ENCODE data around the gene CCDC188. TPM values are rescaled to one million over a fixed set of nuclear protein-coding genes. Genes with fewer than 3 reads are reported as not detected.

Gene CCDC188
- total and polyA plus RNA-seq, 10 of the 15 experiments (the other 5 are each of a cell fraction or from before 2014, with no cell fraction given), result not detected

DNA sequence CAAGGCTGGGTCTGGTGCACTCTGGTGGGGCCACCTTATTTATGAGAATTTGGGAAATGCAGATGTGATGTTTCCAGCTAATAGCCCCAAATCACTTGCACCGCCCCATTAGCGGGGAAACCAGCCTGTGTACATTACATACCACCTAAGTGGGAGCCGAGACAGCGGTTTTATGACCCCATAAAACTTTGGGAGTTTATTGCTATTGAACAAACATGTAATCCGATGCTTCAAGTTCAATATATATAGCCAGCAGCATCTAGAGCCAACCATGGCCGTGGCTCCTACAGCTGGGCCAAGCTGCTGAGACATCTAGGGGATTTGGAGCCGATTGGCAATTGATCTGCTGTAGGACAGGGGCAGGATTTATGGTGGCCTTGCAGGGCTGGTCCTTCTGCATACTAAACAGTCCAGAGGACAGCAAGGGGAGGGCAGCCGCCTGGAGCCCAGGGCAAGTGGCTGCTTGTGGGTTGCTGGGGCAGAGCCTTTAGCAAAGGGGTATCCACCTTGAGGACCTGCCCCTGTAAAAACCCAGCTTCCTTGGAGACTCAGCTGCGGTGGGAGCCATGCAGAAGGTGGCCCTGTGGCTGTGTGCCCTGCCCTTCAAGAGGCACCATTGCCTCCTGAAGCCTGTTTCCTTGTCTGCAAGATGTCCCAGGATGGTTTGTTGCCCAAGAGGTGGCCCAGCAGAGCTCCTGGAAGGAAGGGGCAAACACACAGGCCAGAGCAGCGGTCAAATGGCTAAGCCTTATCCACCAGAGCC lies 47.9 kb upstream of the CCDC188 start:
- FAIRE-seq (no peak), DNase-seq (ENCODE audit: low read depth, low spot score) (no peak), ATAC-seq (no peak)
- peaks cover 0 to 2% of the 10 kb centered on the region in 2 experiments; a peak in 3 of 4 replicates for H3K27me3 ChIP-seq (replicated peaks in 1 of 2; ENCODE audit: control insufficient read depth in 2 of 2, insufficient read depth in 2 of 2, low read length in 1 of 2)
- RAD21 ChIA-PET (ENCODE audit: unreplicated experiment), result no interaction called here
- no peaks in the 10 kb centered on the region for H4K20me1 ChIP-seq (ENCODE audit: control insufficient read depth, insufficient read depth)
- intact Hi-C loops (cut with micrococcal nuclease; ENCODE audit: unreplicated experiment) (no loop called here), in situ Hi-C loops (cut with MboI) (no loop called here)
- no peaks in the 10 kb centered on the region for H3K4me1 ChIP-seq (ENCODE audit: control insufficient read depth, insufficient read depth, low read length)
- no peaks in the 10 kb centered on the region for H3K36me3 ChIP-seq (ENCODE audit: control insufficient read depth in 2 of 2, insufficient read depth in 2 of 2, low read length in 1 of 2)
- no TSS peak for BruUV-seq (replicated peaks)
- CTCF ChIA-PET, result no interaction called here
- no peaks in the 10 kb centered on the region for H3K9me3 ChIP-seq (replicated peaks; ENCODE audit: control insufficient read depth, insufficient read depth, low read length)
- SMC1A ChIA-PET (ENCODE audit: uncharacterized antibody, unreplicated experiment), result no interaction called here
- POLR2A ChIA-PET, result no interaction called here
- TF ChIP-seq, protein P1, sequence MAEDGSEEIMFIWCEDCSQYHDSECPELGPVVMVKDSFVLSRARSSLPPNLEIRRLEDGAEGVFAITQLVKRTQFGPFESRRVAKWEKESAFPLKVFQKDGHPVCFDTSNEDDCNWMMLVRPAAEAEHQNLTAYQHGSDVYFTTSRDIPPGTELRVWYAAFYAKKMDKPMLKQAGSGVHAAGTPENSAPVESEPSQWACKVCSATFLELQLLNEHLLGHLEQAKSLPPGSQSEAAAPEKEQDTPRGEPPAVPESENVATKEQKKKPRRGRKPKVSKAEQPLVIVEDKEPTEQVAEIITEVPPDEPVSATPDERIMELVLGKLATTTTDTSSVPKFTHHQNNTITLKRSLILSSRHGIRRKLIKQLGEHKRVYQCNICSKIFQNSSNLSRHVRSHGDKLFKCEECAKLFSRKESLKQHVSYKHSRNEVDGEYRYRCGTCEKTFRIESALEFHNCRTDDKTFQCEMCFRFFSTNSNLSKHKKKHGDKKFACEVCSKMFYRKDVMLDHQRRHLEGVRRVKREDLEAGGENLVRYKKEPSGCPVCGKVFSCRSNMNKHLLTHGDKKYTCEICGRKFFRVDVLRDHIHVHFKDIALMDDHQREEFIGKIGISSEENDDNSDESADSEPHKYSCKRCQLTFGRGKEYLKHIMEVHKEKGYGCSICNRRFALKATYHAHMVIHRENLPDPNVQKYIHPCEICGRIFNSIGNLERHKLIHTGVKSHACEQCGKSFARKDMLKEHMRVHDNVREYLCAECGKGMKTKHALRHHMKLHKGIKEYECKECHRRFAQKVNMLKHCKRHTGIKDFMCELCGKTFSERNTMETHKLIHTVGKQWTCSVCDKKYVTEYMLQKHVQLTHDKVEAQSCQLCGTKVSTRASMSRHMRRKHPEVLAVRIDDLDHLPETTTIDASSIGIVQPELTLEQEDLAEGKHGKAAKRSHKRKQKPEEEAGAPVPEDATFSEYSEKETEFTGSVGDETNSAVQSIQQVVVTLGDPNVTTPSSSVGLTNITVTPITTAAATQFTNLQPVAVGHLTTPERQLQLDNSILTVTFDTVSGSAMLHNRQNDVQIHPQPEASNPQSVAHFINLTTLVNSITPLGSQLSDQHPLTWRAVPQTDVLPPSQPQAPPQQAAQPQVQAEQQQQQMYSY (CRISPR knock-in tag; IDR thresholded peaks at IDR 0.05), result no peak
- no peak for TF ChIP-seq ATF7 (IDR thresholded peaks at IDR 0.05; ENCODE audit: low read depth)
- TF ChIP-seq, protein P2, sequence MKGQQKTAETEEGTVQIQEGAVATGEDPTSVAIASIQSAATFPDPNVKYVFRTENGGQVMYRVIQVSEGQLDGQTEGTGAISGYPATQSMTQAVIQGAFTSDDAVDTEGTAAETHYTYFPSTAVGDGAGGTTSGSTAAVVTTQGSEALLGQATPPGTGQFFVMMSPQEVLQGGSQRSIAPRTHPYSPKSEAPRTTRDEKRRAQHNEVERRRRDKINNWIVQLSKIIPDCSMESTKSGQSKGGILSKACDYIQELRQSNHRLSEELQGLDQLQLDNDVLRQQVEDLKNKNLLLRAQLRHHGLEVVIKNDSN (IDR thresholded peaks at IDR 0.05; ENCODE audit: borderline replicate concordance, extremely low read length, insufficient read depth, low read depth, low read length), result no peak
- TF ChIP-seq, protein P3, sequence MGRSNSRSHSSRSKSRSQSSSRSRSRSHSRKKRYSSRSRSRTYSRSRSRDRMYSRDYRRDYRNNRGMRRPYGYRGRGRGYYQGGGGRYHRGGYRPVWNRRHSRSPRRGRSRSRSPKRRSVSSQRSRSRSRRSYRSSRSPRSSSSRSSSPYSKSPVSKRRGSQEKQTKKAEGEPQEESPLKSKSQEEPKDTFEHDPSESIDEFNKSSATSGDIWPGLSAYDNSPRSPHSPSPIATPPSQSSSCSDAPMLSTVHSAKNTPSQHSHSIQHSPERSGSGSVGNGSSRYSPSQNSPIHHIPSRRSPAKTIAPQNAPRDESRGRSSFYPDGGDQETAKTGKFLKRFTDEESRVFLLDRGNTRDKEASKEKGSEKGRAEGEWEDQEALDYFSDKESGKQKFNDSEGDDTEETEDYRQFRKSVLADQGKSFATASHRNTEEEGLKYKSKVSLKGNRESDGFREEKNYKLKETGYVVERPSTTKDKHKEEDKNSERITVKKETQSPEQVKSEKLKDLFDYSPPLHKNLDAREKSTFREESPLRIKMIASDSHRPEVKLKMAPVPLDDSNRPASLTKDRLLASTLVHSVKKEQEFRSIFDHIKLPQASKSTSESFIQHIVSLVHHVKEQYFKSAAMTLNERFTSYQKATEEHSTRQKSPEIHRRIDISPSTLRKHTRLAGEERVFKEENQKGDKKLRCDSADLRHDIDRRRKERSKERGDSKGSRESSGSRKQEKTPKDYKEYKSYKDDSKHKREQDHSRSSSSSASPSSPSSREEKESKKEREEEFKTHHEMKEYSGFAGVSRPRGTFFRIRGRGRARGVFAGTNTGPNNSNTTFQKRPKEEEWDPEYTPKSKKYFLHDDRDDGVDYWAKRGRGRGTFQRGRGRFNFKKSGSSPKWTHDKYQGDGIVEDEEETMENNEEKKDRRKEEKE (IDR thresholded peaks at IDR 0.05), result no peak
- TF ChIP-seq PAX8 (IDR thresholded peaks at IDR 0.05), result no peak
- TF ChIP-seq MXI1 (IDR thresholded peaks at IDR 0.05; ENCODE audit: low read depth, low read length), result no peak
- no peak for TF ChIP-seq IKZF1 (conservative IDR thresholded peaks at IDR 0.05)
- TF ChIP-seq, protein P4, sequence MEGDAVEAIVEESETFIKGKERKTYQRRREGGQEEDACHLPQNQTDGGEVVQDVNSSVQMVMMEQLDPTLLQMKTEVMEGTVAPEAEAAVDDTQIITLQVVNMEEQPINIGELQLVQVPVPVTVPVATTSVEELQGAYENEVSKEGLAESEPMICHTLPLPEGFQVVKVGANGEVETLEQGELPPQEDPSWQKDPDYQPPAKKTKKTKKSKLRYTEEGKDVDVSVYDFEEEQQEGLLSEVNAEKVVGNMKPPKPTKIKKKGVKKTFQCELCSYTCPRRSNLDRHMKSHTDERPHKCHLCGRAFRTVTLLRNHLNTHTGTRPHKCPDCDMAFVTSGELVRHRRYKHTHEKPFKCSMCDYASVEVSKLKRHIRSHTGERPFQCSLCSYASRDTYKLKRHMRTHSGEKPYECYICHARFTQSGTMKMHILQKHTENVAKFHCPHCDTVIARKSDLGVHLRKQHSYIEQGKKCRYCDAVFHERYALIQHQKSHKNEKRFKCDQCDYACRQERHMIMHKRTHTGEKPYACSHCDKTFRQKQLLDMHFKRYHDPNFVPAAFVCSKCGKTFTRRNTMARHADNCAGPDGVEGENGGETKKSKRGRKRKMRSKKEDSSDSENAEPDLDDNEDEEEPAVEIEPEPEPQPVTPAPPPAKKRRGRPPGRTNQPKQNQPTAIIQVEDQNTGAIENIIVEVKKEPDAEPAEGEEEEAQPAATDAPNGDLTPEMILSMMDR (IDR thresholded peaks at IDR 0.05 in 2 of 3, conservative IDR thresholded peaks at IDR 0.05 in 1 of 3; ENCODE audit: control insufficient read depth in 2 of 3, extremely low read depth in 1 of 3, insufficient read depth in 1 of 3, low read depth in 3 of 3, low read length in 3 of 3), result no peak
- TF ChIP-seq PML (IDR thresholded peaks at IDR 0.05; ENCODE audit: low read length), result no peak
- TF ChIP-seq SRF (IDR thresholded peaks at IDR 0.05; ENCODE audit: low read depth in 2 of 2, low read length in 2 of 2), result no peak
- no peak for TF ChIP-seq RBBP5 (conservative IDR thresholded peaks at IDR 0.05)
- no peak for TF ChIP-seq ZBED1 (IDR thresholded peaks at IDR 0.05; ENCODE audit: borderline replicate concordance)
- no peak for TF ChIP-seq RB1 (IDR thresholded peaks at IDR 0.05; ENCODE audit: borderline replicate concordance)
- TF ChIP-seq NFYA (IDR thresholded peaks at IDR 0.05; ENCODE audit: borderline replicate concordance, low read depth, low read length), result no peak
- H2AFZ ChIP-seq (ENCODE audit: control insufficient read depth, low read depth, low read length), result no peak overlapping the region
- WGBS (ENCODE audit: insufficient coverage, insufficient replicate concordance, low lambda C conversion rate, missing lambda C conversion rate), result 13% methylated on average over 10 of the region's 10 CpGs
- no peak overlapping the region for H3K4me3 ChIP-seq
- H3K79me2 ChIP-seq (ENCODE audit: control insufficient read depth, insufficient read depth, low read length), result no peaks in the 10 kb centered on the region
- no peak overlapping the region for H3K4me2 ChIP-seq (ENCODE audit: control insufficient read depth, insufficient read depth)
- no peak overlapping the region for H3K9ac ChIP-seq (ENCODE audit: control insufficient read depth, insufficient read depth, low read length)
- H3K27ac ChIP-seq (ENCODE audit: control insufficient read depth, insufficient read depth), result no peak overlapping the region

Measured in GM12878 (cell line).